Amygdala (tissue), 56 donors: Measurements from ENCODE around the gene SLC15A4.
"Not testable (repeated sequence)": the region's sequence is repeated elsewhere in the genome, so short reads cannot be mapped to it uniquely, and the experiment has no call there.

Experiments
- DNase-seq, 56 donors: peaks; one replicate each; lab custom pipeline; 2025; lab: John Stamatoyannopoulos, UW

SLC15A4 gene

GRCh38 chr12:128823916-128824839 lies at the start of gene SLC15A4:
SLC15A4 (minus strand) TSS chr12:128823958; CDS start chr12:128823943, 15 bp downstream.
- peak in 55 of 56 donors; percentile 49 to 98 (median 89) for DNase-seq

- DNase-seq = peak in 5 of 56 donors; percentile 2 to 26 (median 12)
Observed at GRCh38 chr12:128872303-128872702, 48.5 kb upstream of the SLC15A4 start.

GRCh38 chr12:128871516-128871892 lies 47.7 kb upstream of the SLC15A4 start:
- DNase-seq = no peak

GRCh38 chr12:128867466-128867865 lies 43.7 kb upstream of the SLC15A4 start:
- DNase-seq = no peak

GRCh38 chr12:128864516-128865186 lies 40.9 kb upstream of the SLC15A4 start:
- DNase-seq = peak in 16 of 56 donors; percentile 12 to 50 (median 30)

GRCh38 chr12:128863957-128864356 lies 40.2 kb upstream of the SLC15A4 start:
- peak in 2 of 56 donors; percentile 17 to 34 for DNase-seq

- DNase-seq = no peak
Observed at GRCh38 chr12:128861226-128862016, 37.7 kb upstream of the SLC15A4 start.

GRCh38 chr12:128859311-128859710 lies 35.6 kb upstream of the SLC15A4 start:
- DNase-seq = no peak

- DNase-seq = no peak
Observed at GRCh38 chr12:128857133-128857763, 33.5 kb upstream of the SLC15A4 start.

GRCh38 chr12:128856791-128857078 lies 33.0 kb upstream of the SLC15A4 start:
- DNase-seq = no peak

GRCh38 chr12:128856035-128856790 lies 32.5 kb upstream of the SLC15A4 start:
- no peak for DNase-seq

GRCh38 chr12:128853600-128854197 lies 29.9 kb upstream of the SLC15A4 start:
- peak in 6 of 56 donors; percentile 6 to 48 (median 18) for DNase-seq

- no peak for DNase-seq
Observed at GRCh38 chr12:128852885-128853599, 29.3 kb upstream of the SLC15A4 start, which contains the start of gene GLT1D1. GLT1D1 (plus strand) TSS chr12:128853478; CDS start chr12:128853582, 104 bp downstream.

- DNase-seq = no peak
Observed at GRCh38 chr12:128852026-128852698, 28.4 kb upstream of the SLC15A4 start.

- not testable (repeated sequence) for DNase-seq
Observed at GRCh38 chr12:128851429-128851828, 27.7 kb upstream of the SLC15A4 start.

GRCh38 chr12:128850400-128850799 lies 26.6 kb upstream of the SLC15A4 start:
- no peak for DNase-seq

- DNase-seq = not testable (repeated sequence)
Observed at GRCh38 chr12:128849806-128850205, 26.0 kb upstream of the SLC15A4 start.

- DNase-seq = no peak
Observed at GRCh38 chr12:128848371-128848770, 24.6 kb upstream of the SLC15A4 start.
